GM18520 (cell line): ENCODE measurements around the gene SLC8B1.

Experiments used
- ATAC-seq: cut with Tn5 transposase; IDR thresholded peaks from one replicate; pipeline ENCODE4 v1.9.1; 2021; ENCODE audit not compliant: unreplicated experiment

Gene SLC8B1

DNA sequence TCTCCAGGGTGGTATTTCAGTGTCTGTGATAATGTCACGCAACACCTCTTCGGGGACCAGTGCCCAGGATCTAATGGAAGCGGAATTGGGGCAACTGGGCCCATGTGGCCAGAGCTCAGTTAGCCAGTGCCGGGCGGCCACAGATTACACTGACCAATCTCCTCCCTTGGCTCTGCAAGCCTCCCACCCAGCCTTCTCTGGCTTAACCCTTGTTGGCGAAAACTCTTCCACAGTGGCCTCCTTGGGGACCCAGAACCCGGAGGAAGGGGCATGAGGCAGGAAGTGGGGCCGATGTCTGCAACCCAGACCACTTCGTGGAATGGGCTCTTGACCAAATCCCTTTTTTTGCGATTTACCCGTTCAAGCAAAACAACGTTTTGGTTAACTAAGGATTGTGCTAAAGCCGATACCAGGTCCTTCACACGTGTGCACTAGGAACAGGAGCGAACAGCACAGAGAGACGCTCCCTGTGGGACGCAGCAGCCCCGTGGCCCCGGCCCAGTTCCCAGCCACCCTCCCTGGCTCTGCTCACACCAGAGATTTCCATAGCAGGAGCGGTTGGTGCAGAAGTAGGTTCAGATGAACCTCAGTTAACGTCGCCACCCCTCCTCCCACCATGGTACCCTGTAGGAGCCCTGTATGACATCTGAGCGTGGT is 38.2 kb downstream of the SLC8B1 start:
- no peak for ATAC-seq

DNA sequence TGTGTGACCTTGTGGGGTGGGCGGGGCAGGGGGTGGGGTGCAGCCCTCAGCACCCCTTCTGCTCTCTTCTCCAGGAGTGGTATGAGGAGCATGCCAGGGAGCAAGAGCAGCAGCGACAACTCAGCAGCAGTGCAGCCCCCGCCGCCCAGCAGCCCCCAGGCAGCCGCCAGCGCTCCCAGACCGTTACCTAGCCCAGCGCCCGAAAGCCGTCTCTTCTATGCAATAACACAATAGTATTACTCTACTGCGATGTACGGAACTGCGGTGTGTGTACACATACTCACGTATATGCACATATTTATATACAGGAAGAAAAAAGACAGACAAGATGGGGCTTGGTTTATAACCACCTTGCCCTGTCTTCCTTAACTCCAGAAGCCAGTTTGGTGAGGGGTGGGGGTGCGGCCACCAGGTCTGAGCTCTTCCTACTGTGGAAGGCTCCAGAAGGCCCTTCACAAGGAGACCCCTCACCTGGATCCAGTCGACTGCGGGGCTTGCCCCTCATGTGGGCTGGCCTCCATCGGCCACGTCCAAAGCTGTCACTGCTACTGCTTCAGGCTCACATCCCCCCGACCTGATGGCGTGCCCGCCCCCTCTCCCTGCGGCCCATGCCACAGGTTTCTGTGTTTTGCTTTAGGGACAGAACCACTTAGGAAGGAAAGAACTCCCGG is 38.9 kb downstream of the SLC8B1 start:
- no peak for ATAC-seq

DNA sequence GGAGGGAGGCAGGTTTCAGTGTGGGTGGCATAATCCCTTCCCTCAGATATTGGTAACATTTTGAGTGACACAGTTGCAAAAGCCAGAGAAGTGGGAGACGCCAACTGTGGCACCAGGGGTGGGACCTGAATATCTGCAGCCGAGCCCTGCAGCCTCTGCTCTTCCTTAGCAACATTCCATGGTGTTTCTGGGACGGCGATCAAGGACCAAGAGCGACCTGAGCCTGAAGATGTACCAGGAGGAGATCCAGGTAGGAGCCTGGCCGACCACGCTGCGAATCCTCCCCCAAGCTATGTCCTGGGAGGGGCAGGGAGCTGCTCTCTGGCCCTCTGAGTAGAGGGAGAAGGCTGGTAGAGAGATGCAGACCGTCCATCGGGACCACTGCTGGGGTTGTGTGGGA is 41.8 kb downstream of the SLC8B1 start:
- ATAC-seq: no peak

DNA sequence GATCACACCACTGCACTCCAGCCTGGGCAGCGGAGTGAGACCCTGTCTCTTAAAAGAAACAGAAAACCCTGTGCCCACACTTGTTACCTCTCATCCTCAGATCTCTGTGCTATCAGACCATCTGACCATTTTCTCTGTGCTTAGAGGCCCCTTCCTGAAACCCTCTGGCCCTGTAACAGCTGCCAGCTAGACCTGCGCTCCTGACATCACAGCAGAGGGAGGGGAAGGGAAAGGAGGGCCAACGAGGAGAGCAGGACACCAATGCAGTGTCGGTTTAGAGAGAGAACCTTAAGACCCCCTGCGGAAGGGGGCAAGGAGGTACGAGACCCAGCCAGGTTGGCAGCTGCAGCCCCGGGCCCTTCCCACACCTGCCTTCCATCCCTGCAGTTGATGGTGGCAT is 42.4 kb downstream of the SLC8B1 start:
- ATAC-seq: no peak

DNA sequence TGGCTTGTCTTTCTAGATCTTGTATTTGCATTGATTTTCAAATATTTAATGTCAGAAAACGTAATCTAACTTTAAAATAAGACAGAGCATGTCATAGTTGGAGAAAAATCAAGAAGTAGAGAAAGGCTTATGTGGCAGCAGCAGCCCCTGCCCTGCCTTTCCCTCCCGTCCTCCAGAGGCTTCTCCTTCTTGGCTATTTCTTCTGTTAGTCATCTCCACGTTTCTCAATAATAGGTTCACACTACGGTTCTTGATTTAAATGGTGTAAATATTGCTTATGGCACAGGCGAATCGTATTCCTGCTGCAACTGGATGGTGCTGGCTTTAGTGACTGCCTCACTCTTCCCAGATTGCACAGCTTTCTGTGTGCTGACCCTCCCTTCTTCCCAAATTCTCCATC is 42.8 kb downstream of the SLC8B1 start:
- no peak for ATAC-seq

DNA sequence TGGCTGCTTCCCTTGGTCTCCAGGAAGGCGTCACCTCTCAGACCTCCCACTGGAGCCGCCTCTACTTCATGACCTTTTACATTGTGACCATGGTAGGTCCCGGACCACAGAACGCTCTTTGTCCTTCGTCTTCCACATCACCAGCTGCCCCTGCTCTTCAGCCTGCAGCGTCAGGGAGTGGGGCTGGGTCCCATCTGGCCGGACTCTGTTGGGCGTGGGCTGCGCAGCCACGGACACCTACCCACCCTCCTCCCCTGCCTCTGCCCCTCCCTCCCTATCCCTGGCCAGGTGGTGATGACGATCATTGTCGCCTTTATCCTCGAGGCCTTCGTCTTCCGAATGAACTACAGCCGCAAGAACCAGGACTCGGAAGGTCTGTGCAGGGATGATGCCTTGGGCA is 43.3 kb downstream of the SLC8B1 start:
- ATAC-seq: no peak

DNA sequence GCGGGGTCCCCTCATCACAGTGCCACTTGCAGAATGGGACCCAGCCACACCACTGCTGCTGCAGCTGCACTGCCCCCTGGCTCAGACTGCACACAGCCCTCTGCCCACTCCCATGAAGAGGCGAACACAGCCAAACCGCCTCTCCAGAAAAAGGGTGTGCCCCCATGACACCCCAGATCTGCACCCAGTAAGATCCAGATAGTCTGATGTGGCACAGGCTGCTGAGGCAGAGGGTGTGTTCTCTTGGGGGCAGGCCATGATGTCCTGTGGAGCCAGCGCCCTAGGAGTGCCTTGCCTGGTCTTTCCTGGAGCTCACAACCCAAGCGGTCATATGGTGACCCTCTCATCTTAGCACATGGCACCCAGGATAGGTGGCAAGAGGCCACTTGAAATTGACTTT is 44.4 kb downstream of the SLC8B1 start:
- ATAC-seq: no peak

DNA sequence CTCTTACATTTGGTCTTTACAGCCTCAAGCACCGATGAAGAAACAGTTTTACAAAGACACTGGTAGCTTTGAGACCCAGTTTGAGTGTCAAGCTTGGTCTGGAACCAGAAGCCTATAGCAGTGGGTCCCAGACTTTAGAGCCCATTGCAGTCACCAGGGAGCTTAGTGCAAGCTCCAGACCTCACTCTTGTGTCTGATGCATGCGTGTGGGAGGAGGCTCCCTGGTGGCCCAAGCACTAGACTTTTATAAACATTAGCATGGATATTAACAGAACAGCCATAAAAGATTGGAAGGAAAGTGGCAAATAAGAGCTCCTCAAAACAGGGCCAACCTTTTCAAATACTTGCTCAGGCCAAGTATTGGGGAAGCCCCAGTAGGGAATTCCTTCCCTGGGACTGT is 45.5 kb downstream of the SLC8B1 start:
- no peak for ATAC-seq

DNA sequence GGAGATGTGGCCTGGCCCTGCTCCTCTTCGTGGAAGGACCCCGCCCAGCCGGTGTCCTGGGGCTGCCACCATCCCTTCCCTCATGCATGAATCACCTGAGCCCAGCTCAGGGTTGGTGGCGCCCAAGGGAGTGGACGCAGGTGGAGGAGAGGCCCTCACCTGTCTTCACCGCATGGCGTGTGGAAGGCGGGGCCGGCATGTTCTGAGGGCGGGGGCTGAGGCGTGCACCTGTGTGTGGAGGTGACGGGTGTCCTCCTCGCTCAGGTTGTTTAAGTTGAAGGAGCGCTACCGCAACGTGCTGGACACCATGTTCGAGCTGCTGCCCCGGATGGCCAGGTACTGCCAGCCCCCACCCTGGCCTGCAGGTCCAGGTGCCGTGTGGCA is 47.0 kb downstream of the SLC8B1 start:
- ATAC-seq: no peak

DNA sequence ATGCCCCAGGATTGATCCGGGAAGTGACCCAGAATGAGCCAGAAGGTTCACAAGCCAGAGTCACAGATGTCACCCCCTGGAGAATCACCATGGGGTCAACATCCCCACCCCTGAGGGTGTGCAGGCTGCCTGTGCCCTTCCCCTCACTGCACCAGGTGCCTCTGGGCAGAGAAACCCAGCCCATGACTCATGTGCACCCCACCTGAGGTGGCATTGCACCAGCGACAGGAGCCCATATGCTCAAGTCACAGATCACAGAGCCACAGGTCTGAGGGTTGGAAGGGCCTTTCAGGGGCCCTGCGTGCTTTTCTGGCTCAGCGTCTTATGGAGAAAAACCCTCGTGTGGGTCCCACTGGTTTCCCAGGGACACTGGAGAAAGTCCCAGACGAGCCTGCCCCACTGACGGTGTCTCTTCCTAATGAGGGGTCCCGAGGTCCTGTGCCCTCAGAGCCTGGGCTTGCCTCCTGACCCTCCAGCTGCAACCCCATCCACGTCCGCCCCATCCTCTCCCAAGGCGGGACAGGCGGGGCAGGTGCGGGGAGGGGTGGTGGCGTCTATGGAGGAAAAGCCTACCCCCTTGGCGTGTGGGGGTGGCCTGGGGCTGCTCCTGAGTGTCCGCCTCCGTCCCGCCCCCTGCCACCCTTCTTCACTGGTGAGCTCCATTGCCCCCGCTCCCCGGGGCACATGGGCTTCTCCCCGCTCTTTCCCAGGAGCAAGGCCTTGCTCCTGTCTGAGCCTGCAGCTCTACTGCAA is 47.6 kb downstream of the SLC8B1 start:
- no peak for ATAC-seq

DNA sequence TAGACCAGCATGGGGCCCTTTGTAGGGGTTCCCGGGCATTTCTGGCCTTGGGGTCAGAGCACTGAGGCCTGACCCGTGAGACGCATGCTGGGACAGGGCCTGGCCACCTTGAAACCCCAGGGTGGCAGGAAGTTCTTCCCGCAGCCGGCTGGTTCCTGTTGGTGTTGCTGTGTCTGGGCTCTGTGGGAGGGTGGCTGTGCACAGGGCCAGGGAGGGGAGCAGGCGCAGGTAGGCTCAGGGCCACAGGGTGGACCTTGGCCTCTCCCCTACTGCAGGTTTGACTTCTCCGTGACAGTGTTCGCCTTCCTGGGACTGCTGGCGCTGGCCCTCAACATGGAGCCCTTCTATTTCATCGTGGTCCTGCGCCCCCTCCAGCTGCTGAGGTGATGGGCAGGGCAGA is 48.2 kb downstream of the SLC8B1 start:
- ATAC-seq: no peak

DNA sequence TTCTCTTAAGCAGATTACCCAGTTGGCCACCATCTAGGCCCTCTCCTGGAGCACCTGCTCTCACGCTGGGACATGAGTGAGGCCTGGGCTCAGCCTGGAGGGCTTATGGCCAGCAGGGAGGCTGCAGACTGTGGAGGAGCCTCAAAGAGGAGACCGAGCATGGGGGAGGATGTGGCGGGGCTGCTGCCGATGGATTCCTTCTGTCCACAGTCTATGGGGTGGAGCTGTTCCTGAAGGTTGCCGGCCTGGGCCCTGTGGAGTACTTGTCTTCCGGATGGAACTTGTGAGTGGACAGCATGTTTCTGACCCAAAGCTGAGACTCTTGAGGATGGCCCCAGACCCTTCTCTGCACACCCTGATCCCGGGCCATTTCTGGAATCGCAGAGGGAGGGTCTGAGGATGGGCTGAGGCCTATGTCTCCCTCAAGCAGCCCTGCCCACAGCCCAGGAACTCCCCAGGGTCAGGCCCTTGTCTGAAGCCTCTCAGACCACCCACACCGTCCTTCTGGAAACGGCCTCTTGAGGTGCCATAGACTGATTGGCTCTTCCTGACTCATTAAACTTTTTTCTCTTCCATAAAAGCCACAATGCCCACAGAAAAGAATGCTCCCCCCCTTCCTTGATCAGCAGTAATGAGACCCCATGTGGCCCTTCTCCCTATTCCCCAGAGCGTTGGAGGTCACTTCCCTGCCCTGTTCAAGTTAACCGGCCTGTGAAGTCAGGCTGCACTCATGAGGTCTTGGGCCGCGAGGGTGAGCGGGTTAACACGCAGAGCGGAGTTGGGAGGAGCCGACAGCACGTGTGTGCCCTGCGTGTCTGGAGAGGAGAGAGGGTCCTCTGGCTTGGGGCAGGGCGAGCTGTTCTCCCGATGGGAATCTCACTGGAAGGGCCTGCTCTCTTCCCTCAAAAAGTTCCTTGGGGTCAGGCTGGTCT is 49.0 kb downstream of the SLC8B1 start:
- no peak for ATAC-seq

DNA sequence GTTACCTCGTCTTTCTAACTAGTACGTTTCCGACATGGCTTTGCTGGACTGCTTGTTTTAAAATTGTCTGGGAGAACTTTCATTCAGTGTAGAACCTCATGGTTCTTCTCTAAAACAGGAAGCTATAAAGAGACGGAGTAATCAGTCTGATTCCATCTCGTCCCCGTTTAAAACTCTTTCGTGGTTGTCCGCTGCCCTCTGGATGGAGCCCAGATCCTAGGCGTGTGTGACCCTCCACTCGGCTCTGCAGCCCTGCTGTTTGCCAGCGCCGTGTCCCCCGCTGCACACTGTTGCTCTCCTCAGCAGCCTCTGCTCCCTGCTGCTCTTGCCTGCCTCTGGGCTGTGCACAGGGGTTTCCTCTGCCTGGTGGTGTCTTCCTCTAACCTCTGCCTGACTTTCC is 50.2 kb downstream of the SLC8B1 start:
- ATAC-seq: no peak

DNA sequence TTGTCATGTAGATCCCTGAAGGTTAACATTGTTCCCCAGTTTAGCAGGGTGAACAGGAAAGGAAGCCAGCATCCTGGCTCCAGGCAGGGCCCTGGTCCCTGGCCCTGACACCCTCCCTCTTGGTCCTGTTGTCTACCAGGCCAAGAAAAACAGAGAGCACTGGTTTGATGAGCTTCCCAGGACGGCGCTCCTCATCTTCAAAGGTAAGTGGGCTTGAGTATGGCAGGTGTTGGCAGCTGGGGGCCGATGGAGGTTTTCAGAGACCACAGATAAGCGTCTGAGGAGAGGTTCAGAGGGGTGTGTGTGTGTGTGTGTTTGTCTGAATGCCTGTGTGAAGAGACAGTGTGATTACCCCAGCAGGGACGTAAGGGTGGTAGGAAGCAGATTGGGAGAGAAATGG is 56.3 kb downstream of the SLC8B1 start:
- no peak for ATAC-seq

DNA sequence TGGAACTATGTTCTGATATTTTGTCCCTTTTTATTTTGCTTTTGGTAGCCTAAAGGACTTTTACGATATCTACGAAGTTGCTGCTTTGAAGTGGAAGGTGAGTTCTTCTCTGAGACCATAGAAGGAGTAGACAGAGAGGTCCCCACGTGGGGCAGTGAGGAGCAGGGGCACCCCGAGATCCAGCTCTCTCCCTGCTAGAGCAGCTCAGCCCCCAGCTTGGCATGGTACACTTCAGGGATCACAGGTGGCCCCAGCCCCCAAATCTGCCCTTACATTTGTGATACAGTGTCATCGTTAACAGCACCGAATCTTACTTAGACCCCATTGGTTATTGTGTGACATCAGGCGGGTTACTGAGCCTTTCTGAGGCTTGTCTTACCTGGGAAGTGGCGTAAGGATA is 56.8 kb downstream of the SLC8B1 start:
- ATAC-seq: no peak

DNA sequence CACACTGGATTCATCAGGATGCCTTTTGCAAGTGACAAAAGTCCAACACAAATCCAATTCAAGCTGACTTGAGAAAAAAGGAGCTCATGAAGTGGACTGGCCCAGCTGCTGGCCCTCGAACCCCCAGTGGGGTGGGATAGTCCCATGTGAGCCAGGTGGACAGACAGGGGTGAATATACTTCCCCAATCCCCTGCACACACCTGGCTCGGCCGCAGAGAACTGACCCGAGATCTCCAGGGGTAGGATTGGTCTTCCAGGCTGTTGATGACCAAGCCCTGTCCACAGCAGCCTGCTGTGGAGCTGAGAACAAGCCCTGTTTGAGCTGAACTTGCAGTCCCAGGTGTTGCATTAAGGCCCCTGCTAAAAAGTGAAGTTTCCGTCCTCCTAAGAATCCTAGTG is 57.4 kb downstream of the SLC8B1 start:
- no peak for ATAC-seq

DNA sequence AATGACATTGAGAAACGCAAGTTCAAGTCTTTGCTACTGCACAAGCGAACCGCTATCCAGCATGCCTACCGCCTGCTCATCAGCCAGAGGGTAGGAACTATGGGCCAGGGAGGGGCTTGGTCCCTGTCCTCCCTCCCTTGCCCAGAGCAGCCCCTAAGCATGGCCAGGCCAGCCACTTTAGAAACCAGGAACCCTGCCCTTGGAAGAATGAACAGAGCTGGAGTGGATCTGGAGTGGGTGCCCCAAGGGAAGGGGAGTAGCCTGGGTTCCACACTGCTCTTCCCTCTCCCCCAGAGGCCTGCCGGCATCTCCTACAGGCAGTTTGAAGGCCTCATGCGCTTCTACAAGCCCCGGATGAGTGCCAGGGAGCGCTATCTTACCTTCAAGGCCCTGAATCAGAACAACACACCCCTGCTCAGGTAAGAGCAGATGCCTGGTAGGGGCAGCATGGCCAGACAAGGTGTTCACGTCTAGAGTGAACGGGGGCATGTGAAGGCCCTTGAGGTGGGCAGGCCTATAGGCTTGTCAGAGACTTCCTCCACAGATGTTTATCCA is 57.9 kb downstream of the SLC8B1 start:
- no peak for ATAC-seq

DNA sequence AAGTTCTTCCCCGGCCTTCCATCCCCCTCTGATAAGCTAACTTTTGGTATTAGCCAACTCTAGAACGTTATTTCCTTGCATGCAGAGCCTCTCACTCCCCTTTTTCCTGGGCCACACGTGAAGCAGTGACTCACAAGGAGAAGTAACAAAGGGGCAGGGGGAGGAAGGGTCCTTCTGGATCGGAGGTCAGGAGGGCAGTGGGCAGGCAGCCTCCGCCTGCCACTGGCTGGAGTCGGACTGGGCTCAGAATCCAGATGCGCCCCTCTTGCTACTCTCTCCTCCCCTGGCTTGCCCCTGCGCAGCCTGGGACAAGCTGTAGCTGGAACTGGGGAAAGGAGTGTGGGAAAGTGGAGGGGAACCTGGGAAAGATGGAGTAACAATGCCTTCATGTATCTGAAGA is 58.6 kb downstream of the SLC8B1 start:
- no peak for ATAC-seq

DNA sequence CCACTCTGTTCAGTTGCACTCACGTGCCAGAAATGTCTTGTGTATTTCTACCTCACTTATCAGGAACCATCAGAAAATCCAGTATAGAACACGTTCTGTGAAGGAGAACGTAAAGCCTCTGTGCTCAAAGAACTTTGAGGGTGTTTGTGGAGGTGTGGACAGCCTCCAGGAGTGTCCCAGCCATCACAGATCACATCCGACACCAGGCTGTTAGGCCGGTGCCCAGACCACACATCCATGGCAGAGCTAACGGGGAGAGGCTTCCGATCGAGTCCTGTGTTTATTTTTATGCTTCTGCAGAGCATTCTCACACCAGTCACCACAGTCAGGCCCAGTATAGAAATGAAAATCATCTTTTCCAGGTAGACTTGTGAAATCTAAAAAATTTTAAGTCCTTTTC is 60.1 kb downstream of the SLC8B1 start:
- ATAC-seq: no peak

DNA sequence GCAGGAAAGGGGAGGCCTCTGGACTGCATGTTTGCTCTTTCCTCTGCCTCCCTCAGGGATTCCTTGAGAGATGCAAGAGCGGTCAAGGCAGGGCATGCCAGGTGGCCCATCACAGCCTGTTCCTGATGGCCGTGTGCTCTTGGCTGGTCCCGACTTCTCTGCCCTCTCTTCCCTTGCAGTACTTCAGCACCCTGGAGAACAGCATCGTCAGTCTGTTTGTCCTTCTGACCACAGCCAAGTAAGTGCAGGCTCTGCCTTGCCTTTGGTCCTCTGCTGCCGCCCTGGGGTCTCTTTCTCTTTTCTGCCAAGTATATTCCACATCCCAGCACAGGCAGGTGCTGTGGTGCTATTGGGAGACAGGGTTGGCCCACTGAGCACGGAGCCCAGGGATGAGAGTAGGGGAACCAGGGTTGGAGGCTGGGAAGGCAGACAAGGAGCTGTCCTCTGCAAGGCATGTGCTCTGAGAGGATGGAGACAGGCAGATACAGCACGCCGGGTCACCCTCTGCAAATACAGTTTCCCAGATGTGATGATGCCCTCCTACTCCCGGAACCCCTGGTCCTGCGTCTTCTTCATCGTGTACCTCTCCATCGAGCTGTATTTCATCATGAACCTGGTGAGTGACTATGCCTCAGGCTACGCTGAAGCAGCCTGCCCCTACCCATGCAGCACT is 61.7 kb downstream of the SLC8B1 start:
- ATAC-seq: no peak
